Adrenal gland (tissue), 5 donors: ENCODE measurements around the gene ZC3H12A.

Experiments used
- POLR2A ChIP-seq, 2 donors: fragments of 450-650 bp; IDR thresholded peaks; one replicate each; pipeline ENCODE4 v1.6.1; 2017; ENCODE audit warnings: antibody characterized with exemption in 2 of 2, mild to moderate bottlenecking in 2 of 2, moderate library complexity in 1 of 2
- TF ChIP-seq, protein P1 (sequence below), 6 experiments: fragments of 450-650 bp in 4 of 6; fragments of 200-600 bp in 2 of 6; sonication (generic) in 1 of 6; IDR thresholded peaks; 1 replicate in 5 of 6; 2 replicates in 1 of 6; pipeline versions ENCODE4 v1.5.1 to v1.8.0; 2016 to 2021; ENCODE audit warnings: antibody characterized with exemption in 6 of 6, mild to moderate bottlenecking in 2 of 6, moderate library complexity in 1 of 6
- donor health status: DM: no; HTN: no; CAD: no.

DNA sequence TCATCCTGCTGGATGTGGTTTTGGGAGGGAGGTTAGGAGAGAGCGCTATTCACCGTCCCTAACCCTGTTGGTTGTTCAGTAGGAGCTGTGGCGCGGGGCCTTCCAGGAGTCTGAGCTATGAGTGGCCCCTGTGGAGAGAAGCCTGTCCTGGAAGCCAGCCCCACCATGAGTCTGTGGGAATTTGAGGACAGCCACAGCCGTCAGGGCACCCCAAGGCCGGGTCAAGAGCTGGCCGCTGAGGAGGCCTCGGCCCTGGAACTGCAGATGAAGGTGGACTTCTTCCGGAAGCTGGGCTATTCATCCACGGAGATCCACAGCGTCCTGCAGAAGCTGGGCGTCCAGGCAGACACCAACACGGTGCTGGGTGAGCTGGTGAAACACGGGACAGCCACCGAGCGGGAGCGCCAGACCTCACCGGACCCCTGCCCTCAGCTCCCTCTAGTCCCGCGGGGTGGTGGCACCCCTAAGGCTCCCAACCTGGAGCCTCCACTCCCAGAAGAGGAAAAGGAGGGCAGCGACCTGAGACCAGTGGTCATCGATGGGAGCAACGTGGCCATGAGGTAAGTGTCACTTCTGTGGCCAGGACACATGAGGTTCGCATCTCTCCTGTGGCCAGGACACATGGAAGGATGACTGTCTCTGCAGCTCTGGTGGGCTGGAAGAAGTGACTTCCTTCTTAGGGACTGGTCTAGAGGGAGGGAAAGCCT lies 1.2 kb downstream of the ZC3H12A start:
- no peak for TF ChIP-seq POLR2A (IDR thresholded peaks at IDR 0.05)
- TF ChIP-seq, protein P1, sequence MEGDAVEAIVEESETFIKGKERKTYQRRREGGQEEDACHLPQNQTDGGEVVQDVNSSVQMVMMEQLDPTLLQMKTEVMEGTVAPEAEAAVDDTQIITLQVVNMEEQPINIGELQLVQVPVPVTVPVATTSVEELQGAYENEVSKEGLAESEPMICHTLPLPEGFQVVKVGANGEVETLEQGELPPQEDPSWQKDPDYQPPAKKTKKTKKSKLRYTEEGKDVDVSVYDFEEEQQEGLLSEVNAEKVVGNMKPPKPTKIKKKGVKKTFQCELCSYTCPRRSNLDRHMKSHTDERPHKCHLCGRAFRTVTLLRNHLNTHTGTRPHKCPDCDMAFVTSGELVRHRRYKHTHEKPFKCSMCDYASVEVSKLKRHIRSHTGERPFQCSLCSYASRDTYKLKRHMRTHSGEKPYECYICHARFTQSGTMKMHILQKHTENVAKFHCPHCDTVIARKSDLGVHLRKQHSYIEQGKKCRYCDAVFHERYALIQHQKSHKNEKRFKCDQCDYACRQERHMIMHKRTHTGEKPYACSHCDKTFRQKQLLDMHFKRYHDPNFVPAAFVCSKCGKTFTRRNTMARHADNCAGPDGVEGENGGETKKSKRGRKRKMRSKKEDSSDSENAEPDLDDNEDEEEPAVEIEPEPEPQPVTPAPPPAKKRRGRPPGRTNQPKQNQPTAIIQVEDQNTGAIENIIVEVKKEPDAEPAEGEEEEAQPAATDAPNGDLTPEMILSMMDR (IDR thresholded peaks at IDR 0.05) = no peak
